Activated CD8-positive, alpha-beta memory T cell treated with anti-CD3 and anti-CD28 coated beads, Interleukin-2, amount 50 U/mL, for 24 hours (primary cell): ENCODE measurements around the gene SLC22A15.
"Not testable (repeated sequence)": the region's sequence is repeated elsewhere in the genome, so short reads cannot be mapped to it uniquely, and the experiment has no call there.

Experiments
- DNase-seq: peaks from one replicate; pipeline ENCODE4 v3.0.0-alpha.2; 2020; ENCODE audit errors: extremely low read depth

SLC22A15 gene

DNA sequence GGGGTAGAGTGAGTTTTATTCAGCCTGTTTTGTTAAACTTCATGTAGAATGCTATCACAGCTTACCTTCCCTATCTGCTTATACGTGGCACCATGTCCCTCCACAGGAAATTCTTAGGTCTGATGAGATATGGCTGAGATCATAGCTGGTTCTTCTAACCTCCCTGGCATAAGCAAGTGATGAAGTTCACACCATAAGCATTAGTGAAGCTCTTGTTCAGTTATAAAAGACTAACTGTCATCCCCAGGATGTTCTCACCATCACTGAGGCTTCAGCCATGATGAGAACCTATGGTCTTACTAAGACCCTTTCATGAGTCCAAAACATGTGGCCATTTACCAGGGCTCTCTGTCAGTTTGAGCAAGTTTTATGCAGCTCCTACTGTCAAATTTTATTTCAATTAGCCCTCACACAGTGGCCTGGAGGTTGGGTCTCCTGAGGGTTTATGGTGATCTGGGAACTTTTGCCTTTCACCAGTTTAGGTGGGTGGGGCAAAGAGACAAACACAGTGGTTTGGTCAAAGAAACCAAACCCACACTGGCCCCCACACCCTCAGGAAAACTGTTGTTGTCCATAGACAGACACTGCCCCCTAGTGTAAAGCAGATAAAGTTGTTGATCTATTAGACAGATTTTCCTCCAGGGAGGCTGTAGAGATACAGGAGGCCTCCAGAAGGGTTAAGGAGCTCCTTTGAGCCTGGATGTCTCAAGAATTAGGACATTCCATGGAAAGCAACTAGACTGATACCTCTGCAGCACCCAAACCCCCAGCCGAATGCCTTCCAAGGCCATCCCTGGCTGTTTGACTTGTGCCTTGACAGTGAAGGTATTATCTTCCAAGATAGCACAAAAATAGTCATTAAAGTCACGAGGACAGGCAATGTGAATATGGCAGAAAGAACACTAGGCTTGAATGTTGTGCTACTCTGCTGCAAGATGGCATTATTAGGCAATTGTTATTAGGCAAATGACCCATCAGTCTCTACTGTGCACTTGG lies 5.0 kb downstream of the SLC22A15 start:
- DNase-seq = no peak

DNA sequence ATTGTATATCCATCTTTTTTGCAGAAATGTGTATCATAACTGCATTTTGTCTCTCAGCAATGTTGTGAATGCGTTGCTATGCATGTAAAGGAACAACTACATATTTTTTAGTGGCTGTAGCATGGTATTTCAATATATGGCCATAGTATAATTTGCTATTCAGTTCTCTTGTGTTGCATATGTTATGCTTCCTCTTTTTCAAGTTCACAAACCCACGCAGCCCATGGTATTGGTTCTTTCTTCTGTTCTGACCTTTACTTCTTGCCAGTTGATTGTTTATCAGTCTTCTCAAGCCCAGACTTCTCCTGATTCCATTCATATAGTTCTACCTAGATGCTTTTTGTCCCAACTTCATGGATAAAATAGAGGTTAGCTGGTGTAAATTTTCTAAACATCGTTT lies 6.1 kb downstream of the SLC22A15 start:
- DNase-seq = no peak

DNA sequence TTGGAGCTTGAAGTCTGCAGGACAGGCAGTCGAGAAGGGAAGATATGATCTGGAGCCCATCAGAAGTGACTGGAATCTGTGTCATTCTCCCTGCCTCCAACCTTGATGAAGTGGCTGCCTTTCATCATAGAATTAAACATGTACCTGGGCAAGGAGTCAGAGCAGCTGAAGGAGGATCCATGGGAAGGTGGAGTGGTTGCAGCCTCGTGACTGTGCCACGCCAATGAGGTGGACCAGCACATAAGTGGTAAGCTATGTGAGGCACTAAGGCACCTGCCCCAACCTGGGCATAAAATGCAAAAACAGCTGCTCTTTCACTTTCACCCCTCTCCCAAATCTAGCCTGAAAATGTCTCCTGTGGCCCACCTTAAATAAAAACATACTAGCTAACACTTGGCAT lies 7.3 kb downstream of the SLC22A15 start:
- DNase-seq = no peak

- DNase-seq = no peak
Observed at GRCh38 chr1:115987623-115988022, 11.3 kb downstream of the SLC22A15 start.

- DNase-seq = no peak
Observed at GRCh38 chr1:115988953-115989352, 12.6 kb downstream of the SLC22A15 start.

GRCh38 chr1:115989699-115990098 lies 13.4 kb downstream of the SLC22A15 start:
- DNase-seq = no peak

GRCh38 chr1:115991909-115992308 lies 15.6 kb downstream of the SLC22A15 start:
- DNase-seq = no peak

DNA sequence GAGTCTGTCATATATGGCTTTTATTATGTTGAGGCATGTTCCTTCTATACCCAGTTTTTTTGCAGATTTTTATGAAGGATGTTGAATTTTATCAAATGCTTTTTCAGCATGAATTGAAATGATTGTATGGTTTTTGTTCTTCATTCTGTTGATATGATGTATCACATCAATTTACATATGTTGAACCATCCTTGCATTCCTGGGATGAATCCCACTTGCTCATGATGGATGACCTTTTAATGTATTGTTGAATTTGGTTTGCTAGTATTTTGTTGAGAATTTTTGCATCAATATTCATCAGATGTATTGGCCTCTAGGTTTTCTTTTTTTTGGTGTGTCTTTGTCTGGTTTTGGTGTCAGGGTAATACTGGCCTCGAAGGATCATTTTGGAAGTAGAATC lies 21.6 kb downstream of the SLC22A15 start:
- DNase-seq = not testable (repeated sequence)

DNA sequence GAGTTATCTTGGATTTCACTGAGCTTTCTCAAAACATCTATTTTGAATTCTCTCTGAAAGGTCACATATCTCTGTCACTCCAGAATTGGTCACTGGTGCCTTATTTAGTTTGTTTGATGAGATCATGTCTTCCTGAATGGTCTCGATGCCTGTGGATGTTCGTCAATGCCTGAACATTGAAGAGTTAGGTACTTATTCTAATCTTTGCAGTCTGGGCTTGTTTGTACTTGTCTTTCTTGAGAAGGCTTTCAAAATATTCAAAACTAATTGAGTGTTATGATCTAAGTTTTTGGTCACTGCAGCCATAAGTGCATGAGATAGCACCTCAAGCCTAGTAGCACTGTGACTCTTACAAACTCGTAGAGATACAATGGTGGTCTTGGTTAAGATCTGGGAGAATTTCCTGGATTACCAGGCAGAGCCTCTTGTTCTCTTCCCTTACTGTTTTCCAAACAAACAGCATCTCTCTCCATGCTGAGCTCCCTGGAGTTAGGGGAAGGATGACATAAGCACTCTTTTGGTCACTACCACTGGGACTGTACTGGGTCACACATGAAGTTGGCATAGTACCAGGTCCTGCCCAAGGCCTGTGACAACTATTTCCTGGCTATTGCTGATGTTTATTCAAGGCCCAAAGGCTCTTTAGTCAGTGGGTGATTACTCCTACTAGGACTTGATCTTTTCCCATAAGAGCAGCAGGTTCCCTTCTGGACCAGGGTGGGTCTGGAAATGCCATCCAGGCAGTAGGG lies 25.6 kb downstream of the SLC22A15 start:
- DNase-seq = no peak

- no peak for DNase-seq
Observed at GRCh38 chr1:116002781-116003420, 26.6 kb downstream of the SLC22A15 start.

- no peak for DNase-seq
Observed at GRCh38 chr1:116003823-116004222, 27.5 kb downstream of the SLC22A15 start.

GRCh38 chr1:116006486-116006964 lies 30.2 kb downstream of the SLC22A15 start:
- DNase-seq = no peak

DNA sequence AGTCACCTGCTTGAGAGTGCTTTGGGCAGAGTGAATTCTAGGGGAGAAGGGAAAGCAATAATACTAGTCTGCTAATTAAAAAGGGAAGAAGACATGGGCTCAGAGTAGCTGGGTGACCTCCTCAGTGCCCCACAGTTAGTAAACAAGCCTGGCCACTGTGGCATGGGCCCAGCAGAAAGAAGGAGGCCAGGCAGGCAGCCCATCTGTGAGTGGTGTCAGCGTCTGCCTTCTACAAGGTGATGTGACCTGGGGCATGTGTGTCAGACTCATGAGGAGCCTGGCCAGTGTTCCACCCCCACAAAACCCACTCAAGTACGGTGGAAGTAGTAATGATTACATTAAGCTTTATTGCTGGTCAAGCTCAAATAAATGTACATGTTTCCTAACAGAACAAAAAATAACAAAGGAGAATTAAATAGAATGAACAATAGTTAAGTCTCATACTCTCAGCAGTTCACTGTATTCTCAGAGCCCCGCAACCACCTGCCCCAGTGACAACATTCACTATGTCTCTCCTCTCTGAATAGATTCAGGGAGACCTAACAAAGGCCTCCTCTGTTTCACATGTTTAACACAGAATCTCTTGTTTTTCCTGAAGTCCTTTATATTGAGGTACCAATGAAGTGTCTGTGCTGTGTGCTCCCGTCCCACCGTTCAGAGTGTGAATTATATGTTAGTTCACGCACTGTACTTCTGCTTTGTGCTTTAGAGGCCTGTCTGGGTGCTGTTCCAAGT lies 32.5 kb downstream of the SLC22A15 start:
- no peak for DNase-seq

DNA sequence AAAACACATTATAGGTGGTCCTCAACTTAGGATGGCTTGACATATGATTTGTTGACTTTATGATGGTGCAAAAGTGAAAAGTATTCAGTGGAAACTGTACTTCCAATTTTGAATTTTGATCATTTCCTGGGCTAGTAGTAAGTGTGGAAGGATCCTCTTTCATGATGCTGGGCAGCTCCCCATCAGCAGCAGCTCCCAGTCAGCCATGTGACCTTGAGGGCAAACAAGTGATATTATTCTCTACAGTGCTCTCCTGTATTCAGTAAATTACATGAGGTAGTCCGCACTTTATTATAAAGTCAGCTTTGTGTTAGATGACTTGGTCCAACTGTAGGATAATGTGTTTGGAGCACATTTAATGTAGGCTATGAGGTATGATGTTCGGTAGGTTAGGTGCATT lies 36.4 kb downstream of the SLC22A15 start:
- DNase-seq = no peak

DNA sequence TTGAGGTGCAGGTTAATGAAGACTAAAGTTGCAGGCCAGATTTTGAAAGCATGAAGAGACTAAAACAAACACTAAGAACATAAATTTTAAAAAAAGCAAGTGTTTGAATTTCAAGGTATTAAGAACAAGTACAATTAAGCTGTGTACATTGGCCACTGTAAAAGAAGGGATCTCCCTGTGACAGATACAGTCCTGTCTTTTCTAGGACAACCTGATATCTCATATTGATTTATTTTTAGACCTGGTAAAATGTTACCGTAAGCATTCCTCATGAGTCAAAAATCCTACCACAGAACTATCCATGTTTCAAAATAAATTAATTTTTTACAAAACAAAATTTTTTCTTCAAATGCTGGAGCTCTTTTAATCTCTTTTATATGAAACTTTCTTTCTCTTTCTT lies 39.4 kb downstream of the SLC22A15 start:
- no peak for DNase-seq

- DNase-seq = no peak
Observed at GRCh38 chr1:116018007-116018406, 41.7 kb downstream of the SLC22A15 start.

GRCh38 chr1:116019653-116020253 lies 43.4 kb downstream of the SLC22A15 start:
- no peak for DNase-seq

DNA sequence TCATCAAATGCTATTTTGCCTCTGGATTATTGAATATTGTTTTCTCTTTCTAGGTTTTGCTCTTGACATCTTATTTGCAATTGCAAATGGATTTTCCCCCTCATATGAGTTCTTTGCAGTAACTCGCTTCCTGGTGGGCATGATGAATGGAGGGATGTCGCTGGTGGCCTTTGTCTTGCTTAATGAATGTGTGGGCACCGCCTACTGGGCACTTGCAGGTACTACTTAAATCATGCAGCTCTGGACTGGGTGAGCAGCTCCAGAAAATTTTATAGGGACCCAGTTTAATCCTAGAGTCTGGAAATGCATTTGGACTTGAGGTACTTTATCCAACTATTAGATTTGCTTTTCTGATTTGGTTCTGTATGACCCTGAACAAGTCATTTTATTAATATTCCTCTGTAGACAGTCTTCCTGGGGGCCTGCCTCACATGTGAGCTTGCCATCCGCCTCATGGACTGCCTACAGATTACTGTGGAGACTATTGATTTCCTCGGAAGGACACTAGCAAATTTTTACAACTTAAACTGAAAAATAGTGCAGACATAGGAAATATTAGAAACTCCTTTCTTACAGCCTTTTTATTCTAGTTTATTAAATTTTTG lies 44.5 kb downstream of the SLC22A15 start:
- peak; percentile 9 for DNase-seq

DNA sequence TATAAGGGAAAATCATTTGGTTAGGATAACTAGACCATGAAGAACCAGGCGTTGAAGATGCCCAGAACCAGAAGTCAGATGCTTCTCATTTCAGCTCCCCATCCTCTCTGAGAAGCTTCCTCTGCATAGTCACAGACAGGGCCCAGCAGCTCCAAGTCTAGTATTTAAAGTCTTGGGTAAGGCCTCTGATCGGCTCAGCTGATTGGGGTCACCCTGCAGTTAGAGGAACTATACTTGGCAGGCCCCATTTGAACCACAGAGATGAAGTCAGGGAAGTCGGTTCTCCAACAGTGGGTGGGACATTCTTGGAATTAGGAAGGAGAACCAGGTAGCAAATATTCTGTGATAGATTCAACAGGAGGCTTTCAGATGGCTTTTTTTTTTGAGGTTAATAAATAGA lies 48.3 kb downstream of the SLC22A15 start:
- DNase-seq = no peak

DNA sequence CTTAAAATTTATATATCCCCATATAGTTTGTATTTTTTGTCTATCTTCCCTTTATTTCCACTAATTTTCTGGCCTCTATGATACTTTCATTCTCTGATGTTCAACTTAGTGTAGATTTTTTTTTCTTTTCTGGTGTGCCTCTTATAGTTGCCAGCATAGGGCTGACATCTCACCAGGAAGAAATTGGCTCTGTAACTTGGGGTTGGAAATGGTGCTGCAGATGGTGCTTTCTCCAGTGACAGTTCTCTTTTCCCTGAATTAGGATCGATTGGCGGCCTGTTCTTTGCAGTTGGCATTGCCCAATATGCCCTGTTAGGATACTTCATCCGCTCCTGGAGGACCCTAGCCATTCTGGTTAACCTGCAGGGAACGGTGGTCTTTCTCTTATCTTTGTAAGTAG lies 50.3 kb downstream of the SLC22A15 start:
- DNase-seq = no peak
